ENCODE results near the gene DDI1. TPM values are rescaled to one million over a fixed set of nuclear protein-coding genes. Genes with fewer than 3 reads are reported as not detected.

DDI1 gene
- not detected for total RNA-seq

DNA sequence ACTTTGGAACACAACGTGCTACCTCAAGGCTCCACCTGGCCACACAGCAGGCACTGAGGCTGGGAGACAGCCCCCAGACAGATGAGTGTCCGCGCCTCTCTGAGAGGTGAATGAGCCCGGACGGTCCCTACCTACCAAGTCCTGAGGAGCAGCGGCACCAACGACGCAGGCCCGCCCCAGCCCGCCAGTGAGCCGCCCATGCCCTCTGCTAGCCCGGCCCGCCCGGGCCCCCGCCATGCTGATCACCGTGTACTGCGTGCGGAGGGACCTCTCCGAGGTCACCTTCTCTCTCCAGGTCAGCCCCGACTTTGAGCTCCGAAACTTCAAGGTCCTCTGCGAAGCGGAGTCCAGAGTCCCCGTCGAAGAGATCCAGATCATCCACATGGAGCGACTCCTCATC, at the start of gene DDI1:
DDI1 (plus strand) TSS at position 53 of the 400 bp plus-strand sequence; CDS start at position 236, 183 bp downstream.
- ChIA-PET CTCF (no interaction called here), POLR2A (no interaction called here)

DNA sequence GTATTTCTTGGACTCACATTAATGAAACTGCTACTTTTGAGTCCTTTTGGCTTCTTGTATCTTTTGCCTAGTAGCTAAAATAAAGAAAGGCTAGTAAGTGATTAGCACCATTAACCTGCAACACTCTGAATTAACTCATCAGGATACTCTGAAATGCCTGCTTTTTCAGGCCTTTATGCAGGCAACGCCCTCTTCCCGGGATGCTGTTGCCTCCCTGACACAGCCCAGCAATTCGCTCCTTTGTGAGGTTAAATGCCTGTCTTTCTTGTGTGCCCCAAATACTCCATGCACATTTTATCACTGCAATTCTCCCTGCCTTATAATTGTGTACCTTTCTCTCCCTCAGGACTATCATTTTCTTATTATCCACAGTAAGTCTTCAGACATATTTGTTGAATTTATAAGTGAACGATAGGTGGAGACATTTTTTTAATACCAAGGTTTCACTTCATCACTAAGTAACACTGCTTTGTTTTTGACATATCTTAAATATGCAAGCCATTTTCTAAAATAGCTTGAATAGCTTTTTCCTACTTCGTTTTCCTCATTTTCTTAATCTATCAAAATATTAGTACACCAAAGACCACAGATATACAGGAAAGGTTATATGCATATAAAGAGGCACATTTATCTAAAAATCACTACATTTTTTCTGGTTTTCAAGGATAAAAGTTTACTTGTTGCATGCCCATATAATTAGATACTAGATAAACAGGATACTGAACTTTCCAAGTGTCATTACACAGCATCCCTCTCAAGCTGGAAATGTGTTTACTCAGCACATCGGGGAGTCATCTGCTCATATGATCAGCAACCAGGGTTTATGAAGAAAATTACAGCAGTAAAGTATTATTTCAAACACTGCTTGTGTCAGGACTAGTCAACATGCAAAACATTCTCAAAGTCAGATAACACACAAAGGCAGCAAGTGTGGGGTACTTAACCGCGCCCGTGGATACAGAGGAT, 48.5 kb upstream of the DDI1 start:
- POLR2A ChIA-PET, result no interaction called here
- CTCF ChIA-PET, result no interaction called here

DNA sequence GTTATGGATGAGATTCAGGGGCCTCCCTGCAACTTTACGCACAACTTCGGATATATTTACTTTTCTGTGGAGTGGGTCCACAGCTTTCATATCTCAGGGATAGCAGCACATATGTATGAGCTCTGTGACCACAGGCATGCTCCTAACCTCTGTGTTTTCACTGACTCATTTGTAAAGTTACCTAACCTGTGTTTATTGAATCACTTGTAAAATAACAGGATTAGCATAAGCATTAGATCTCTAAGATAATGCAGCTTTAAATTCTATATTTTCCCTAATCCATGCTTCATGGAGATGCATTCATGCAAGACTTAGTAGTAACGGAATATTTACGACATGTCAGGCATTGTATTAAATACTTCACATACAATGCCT, 47.9 kb upstream of the DDI1 start:
- ChIA-PET POLR2A (no interaction called here), CTCF (no interaction called here)

DNA sequence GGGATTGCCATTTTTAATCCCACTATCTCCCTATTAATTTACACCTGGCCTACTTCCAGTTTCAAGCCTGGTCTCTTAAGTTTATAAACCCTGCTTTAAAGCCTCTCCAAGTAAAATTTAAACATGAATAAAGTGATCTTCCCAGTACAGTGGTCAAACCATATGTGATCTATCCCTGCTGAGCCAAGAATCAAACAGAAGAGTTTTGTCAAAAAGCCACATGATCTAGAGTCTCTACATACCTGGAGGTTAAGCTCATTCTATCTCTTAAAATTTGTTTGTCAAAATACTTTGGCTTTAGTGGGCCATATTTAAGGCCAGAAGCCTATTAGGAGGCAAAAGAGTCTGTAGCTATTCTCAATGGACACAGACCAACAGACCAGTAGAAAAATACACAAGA, 42.9 kb upstream of the DDI1 start:
- ChIA-PET CTCF (no interaction called here), POLR2A (no interaction called here)

DNA sequence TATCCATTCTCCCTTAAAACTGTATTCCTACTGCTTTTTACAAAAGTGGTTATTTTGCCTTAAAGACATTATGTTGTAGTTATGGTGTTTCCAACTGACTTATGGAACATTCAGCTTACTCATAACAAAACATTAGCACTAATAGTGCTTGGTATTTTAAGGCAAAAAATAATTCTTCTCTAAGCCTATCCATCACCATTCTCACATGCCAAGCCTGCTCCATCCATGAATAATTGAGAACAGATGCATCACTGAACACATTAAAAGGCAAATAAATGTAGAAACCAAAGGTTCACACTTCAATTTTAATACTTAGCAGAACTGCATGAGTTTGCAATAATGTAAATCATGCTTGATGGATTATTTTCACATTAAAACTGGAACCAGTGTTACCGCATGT, 42.3 kb upstream of the DDI1 start:
- CTCF ChIA-PET, result no interaction called here
- POLR2A ChIA-PET, result no interaction called here

DNA sequence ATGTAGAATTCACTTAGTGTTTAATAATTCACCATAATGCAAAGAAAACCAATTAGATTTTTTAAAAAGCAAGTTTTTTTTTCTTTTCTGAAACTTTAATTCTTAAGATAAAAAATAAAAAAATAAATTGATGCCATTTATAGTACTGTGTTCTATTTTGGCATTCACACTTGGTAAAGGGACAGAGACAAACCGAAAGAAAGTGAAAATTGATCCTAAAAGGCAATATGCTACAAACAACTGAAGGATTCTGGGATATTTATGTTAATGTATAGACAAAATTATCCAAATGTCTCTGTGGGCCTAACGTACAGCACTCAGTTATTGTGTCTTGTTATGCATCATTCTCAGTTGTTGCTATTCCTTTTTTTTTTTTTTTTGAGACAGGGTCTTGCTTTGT, 41.9 kb upstream of the DDI1 start:
- POLR2A ChIA-PET, result no interaction called here
- CTCF ChIA-PET, result no interaction called here

DNA sequence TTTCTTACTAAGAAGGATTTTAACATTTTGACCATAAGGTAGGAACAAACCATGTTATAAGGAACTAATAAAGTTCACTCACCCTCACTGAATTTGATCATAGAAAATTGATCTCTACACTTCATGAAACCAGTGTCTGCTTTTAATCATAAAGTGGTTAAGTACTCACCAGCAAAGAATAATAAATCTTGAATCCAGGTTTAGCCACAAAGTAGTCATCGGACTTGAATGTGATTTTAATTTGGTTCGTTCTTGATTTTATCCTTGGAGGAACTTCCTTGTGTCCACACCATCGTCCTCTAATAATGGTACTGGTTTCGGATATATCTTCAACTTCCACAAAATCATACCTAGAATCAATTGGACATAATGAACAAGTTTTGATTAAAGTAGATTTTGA, 40.5 kb upstream of the DDI1 start:
- CTCF ChIA-PET, result no interaction called here
- POLR2A ChIA-PET, result no interaction called here

DNA sequence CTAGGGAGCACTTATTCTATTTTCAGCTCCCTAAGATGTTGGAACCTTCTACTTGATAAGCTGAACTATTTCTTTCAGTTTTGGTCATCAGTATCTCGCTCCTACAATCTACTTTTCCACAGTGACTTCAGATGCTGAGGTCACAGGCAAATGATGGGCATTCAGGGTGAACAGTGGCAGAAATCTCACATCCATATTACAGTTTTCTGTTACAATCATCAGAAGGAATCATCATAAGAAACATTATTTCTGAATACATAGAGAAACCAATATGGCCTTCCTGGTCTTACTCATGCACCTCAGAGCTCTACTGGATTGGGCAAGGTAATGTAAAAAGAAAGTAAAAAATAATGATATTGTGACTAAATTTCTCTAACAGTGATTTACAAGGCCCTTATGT, 39.4 kb upstream of the DDI1 start:
- CTCF ChIA-PET, result interaction anchor here (1.4 kb wide), 1 partner anchor 18 kb away, joined by 3 read pairs; no protein-coding TSS in a partner anchor
- POLR2A ChIA-PET, result no interaction called here

DNA sequence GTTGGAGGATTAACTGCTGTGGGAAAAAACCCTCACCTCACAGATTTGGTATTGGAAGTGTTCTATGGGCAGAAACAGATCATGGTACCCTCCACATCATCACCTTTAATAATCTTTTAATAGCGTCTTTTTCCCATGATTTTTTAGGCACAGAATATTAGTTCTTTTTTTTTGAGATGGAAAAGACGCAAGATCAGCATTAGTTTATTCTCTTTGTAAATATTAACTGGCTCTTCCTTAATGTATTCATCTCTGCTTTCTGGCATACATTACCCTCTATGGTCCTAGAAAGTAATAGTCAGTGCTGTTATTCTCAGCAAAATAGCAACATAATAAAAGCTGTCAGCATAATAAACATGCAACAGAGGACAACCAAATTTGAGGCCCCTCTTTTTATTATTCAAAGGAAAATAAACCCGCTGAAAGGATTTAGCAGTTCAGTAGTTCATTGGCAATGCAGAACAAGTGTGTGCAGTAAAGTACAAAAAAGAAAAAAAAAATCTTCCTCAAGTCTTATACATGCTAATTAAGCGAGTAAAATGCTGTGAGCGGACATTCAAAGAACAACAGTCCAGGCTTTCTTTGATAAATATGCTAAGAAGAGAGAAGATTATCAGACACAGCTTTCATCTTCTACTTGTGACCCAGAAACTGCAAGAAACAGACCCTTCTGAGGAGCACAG, 37.5 kb upstream of the DDI1 start:
- ChIA-PET POLR2A (no interaction called here), CTCF (no interaction called here)

DNA sequence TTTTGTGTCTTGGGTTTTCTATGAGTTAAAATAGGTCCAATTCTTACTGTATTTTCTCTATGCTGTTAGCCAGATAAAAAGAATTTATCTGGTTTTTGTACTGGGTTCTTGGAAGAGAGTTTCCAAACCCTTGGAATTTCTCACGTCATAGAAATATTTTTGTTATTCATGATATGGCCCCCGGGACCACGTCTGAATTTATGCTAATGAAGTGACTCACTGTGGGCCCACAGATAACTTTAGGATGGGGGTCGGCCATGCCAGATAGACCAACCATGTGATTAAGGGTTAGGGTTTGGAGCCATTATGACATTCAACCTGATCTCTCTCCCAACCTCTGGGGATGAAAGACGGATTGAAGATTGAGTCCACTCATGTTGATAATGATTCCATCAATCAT, 35.6 kb upstream of the DDI1 start:
- POLR2A ChIA-PET, result no interaction called here
- CTCF ChIA-PET, result no interaction called here

DNA sequence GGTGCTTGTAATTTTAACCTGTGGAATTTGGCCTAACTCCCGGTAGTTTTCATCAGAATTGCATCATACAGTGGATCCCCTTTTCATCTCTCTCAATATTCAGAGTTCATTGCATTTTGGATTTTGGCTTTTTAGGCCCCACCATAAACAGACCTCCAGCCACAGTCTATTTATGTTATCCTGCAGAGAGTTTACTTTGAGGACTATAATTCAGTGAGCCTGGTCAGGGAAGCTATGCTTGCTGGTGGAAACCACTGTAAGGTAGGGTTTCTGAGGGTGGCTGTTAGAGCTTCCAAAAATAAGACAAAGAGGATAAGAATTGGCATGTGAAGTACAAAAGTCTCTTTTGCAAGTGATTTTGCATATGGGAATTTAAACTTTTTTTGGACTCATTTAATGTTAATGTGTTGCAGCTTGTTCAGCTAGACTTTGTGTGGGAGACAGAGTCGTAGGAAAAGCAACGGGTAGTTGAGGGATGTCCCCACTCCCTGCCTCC, 34.8 kb upstream of the DDI1 start:
- ChIA-PET POLR2A (no interaction called here), CTCF (no interaction called here)

DNA sequence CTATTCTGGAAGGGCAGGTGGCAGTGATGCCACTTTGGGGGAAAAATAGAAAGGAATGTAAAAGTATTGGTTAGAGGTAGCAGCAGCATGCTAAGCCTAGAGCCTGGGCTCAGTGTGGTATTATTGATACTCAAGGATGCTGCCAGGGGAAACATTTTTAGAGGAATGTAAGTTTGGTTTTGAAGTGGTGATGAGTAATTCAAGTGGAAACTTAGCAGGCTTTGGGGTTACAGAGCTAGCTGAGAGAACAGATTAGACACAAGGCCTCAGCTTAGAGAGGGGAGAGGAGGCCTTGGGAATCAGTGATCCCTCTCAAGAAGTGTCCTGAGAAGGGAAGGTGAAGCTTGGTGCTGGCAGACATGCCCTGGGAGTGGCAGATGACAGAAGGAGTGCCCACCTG, 32.9 kb upstream of the DDI1 start:
- POLR2A ChIA-PET, result no interaction called here
- CTCF ChIA-PET, result no interaction called here

DNA sequence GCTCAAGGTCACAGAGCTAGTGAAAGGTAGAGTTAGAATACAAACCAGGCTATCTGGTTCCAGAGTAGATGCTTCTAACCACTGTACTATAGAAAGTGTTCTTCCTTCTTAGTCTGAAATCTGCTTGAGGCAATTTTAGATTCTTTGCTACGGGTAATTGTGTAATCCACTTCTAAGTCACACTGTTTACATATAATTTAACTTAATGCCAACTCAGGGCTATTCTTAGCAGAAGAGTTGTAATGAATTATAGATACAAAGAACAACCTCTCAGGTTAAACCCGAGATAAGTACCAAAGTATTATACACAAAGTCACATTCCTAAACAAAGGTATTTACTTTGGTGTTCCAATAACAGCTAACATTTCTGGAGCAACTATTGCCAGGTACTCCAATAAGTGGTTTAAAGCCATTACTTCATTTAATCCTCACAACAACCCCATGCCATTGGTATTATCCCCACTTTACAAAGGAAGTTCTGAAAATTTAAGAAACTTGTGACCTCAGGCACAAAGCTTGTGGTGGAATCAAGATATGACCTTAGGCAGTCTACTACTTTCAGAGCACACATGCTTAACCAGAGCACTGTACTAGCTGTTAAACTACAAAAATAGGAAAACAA, 31.1 kb upstream of the DDI1 start:
- ChIA-PET POLR2A (no interaction called here), CTCF (no interaction called here)

DNA sequence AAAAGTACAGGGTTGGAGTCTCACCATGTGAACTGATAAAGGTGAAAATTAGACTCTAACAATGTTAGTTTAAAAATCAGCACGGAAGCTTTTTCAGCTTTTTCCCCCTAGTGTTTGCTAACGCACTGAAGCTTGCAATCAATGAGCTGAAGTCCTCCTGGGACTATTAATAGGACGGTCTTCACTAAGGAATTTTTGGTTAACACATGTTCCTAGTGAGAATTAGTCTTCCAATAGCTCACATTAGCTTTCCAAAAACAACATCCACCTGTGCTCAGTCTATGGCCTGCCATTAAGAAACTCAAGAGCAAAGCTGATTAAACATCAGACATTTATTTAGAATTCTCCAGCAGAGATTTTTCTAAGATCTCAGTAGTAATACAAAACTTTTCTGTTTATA, 26.7 kb upstream of the DDI1 start:
- ChIA-PET POLR2A (no interaction called here), CTCF (interaction anchor here (0.5 to 0.6 kb wide), 2 partner anchors 24 to 706 kb away, joined by 3 to 4 read pairs; no protein-coding TSS in a partner anchor)

DNA sequence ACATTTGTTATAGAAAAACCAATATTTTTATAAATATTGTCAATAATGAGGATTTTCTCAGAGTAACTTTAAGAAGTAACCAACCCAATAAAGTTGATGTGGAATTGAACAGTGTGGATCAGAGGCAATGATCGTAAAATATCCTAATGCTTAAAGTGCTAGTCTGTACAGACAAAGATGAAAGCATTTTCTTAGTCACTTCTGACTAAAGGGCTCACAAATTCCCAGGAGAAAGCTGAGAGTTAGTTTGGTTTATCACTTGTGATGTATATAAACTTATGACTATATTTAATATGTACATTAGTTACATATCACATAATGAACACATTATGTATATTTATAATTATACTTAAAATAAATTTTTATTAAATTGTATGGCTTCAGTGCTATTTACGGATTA, 25.4 kb upstream of the DDI1 start:
- POLR2A ChIA-PET, result no interaction called here
- CTCF ChIA-PET, result no interaction called here

DNA sequence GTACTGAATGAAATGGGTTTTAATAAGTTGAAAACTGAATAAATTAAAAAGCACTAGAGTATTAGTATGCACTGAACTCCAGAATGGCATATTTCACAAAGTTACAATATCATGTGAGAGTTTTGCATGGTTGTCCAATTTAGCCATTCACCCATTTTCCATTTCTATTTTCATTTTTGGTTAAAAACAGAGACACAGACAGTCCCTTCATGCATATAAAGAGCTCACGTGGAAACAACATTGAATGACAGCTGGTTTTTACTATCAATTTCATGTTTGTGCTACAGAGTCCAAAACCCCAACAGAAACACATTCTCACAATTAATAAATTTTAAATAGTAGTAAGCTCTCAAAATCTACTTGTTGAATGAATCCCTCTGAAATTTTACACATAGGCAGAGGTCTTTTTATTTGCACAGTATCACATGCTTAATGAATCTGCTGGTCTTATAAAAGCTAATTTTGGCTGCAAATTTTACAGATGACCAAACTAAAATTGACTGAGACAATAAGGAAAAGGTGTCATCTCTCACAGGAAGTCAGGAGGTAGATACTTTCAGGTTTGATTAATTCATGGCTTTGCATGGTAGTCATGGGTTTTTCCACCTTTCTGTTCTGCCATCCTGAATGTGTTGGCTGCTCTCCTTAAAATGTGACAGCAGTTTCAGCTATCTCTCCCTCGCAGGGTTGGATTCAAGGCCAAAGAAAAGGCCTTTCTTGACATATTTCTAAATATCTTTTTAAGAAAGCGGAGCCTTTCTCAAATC, 20.6 kb upstream of the DDI1 start:
- POLR2A ChIA-PET, result no interaction called here
- CTCF ChIA-PET, result no interaction called here

DNA sequence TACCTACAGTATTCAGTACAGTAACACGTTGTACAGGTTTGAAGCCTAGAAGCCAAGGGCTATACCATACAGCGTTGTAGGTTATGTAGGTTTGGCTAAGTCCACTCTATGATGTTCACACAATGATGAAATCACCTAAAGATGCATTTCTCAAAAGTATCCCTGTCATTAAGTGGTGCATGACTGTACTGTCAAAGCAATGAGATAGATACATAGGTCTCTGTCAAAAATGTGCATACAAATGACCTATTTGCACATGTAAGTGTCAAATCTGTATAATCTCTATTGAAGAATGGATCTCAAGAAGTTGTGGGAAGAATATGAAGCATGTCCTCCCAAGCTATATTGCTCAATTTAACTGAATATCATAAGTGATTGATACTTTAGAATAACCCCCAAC, 11.9 kb upstream of the DDI1 start:
- CTCF ChIA-PET, result no interaction called here
- POLR2A ChIA-PET, result no interaction called here

DNA sequence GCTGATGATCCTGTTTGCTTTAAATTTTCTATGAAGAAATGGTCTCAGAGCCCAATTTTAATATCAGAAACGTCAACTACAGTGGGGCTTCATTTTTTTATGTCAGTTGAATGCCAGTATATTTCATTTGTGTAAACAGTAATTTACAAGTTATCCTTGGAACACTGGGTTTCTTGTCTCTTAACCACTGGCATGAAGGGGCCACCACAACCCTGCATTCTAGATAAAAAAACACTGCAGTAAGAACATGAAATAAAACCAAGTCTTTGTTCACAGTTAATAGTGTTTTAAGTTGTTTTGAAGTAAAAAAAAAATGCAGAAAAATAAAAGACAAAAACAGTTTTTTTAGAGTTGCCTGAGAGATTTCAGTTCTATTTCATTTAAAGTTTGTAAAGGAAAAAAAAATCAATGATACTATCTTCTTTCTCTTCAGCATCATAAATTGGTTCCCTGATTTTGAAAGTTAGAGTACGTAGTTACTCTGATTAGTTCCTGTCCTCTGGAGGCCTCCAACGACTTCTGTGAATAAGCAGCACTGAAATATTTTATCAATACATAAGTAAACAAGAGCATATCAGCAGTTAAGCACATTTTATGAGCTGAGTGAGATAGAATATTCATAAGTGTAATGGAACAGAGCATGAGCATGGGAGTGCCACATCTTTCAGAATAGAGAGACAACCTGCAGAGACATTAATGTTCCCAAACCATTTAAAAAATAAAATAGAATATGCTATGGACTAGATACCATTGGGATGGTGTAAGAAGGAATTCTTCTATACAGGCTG, 7.8 kb upstream of the DDI1 start:
- ChIA-PET POLR2A (no interaction called here), CTCF (no interaction called here)

DNA sequence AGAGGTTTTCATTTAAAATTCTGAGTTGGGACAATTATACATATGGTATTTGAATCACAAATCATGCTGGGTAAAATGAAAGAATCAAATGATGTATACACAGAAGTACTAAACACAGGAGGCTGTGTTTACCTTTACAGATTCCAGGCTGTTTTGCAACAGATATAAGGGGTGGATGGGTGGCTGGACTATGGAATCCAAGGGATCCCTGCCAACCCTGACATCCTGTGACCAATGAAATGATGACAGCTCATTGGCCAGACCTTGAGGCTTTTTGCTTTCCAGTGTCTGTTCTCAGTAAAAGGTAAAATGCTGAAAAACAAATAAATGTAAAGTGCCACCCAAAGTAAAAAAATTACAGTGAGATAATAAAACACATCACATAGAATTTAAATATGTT, 3.3 kb upstream of the DDI1 start:
- POLR2A ChIA-PET, result no interaction called here
- CTCF ChIA-PET, result no interaction called here

DNA sequence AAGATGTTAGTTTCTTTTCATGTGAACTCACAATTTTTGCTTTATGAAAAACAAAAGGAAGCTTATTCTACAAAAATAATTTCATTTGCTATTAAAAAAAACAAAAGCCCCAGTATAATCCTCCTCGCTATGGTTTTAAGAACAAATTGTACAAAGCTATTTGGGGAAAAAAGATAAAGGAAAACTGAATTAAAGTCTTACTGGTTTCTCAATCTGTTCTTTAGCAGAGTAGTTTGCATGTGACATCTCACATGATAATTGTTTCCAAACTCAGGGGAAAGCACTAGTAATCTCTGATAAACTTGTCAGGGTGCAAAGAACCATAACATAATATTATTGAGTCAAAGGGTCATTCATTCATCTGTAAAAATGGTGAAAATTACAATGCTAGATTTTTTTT, 2.9 kb upstream of the DDI1 start:
- CTCF ChIA-PET, result no interaction called here
- POLR2A ChIA-PET, result no interaction called here
